Amniotic stem cell (primary cell): ENCODE results near the gene ASL.
"Not testable (repeated sequence)": the region's sequence is repeated elsewhere in the genome, so short reads cannot be mapped to it uniquely, and the experiment has no call there.

Experiments
- DNase-seq: peaks from one replicate; lab custom pipeline; 2025; lab: John Stamatoyannopoulos, UW

ASL gene

GRCh38 chr7:66076462-66077329 lies 1.1 kb downstream of the ASL start:
- DNase-seq: no peak

- DNase-seq: no peak
Observed at GRCh38 chr7:66078067-66078466, 2.4 kb downstream of the ASL start.

GRCh38 chr7:66082083-66082482 lies 6.5 kb downstream of the ASL start:
- no peak for DNase-seq

GRCh38 chr7:66082886-66083415 lies 7.3 kb downstream of the ASL start:
- no peak for DNase-seq

DNA sequence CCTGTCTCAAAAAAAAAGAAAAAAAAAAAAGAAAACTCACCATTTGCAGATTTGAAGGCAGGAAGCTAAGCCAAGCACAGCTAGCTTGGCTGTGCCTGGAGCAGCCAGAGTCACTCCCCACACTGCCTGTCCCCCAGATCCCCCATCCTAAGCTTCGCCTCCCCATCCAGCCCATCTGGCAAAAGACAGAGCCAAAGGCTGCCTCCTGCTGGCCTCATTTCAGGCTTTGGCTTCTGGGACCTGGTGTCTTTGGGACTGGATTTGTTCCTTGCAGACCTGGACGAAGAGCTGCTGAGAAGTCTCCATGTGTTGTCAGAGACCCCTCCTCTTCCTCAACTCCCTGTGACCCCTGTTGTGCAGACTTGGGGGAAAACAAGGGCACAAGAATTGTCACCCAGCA lies 8.1 kb downstream of the ASL start:
- DNase-seq: no peak

DNA sequence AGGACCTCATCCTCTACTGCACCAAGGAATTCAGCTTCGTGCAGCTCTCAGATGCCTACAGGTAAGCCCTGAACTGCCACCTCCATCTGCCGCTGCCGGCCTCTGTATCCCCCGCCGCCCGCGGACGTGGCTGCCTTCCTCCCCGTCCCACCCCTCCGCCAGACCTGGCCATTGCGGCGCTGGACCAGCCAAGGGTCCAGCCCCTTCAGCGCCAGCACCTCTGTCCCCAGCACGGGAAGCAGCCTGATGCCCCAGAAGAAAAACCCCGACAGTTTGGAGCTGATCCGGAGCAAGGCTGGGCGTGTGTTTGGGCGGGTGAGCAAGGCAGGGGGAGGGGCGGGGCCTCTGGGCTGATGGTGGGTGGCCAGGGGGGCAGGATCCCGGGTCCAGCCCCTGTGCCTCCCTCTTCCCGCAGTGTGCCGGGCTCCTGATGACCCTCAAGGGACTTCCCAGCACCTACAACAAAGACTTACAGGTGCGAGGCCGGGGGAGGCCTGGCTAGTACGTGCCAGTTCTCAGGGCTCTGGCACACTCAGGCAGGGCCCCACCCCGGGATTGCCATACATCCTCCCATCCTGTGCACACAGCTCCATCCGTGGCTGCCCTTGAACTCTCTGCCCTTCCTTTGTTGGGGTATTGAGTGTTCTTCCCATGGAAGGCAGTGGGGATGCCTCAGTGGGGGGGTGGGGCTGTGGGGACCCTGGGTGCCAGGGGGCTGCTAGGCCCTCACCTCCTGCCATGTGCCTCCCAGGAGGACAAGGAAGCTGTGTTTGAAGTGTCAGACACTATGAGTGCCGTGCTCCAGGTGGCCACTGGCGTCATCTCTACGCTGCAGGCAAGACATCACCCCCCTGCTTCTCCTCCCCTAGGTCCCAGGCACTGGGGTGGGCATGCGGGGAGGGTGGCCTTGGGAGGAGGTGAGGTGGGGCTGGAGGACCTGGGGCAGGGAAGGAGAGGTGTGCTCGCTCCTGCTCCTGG lies 13.5 kb downstream of the ASL start:
- no peak for DNase-seq

DNA sequence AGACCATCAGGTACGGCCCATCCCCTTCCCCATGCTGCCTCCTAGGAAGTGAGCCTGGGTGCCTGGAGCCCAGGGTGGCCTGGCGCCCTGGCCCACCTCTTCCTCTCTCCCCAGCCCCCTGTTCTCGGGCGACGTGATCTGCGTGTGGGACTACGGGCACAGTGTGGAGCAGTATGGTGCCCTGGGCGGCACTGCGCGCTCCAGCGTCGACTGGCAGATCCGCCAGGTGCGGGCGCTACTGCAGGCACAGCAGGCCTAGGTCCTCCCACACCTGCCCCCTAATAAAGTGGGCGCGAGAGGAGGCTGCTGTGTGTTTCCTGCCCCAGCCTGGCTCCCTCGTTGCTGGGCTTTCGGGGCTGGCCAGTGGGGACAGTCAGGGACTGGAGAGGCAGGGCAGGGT lies 17.0 kb downstream of the ASL start:
- no peak for DNase-seq

- no peak for DNase-seq
Observed at GRCh38 chr7:66095010-66095409, 19.4 kb downstream of the ASL start.

- no peak for DNase-seq
Observed at GRCh38 chr7:66099232-66099550, 23.6 kb downstream of the ASL start.

DNA sequence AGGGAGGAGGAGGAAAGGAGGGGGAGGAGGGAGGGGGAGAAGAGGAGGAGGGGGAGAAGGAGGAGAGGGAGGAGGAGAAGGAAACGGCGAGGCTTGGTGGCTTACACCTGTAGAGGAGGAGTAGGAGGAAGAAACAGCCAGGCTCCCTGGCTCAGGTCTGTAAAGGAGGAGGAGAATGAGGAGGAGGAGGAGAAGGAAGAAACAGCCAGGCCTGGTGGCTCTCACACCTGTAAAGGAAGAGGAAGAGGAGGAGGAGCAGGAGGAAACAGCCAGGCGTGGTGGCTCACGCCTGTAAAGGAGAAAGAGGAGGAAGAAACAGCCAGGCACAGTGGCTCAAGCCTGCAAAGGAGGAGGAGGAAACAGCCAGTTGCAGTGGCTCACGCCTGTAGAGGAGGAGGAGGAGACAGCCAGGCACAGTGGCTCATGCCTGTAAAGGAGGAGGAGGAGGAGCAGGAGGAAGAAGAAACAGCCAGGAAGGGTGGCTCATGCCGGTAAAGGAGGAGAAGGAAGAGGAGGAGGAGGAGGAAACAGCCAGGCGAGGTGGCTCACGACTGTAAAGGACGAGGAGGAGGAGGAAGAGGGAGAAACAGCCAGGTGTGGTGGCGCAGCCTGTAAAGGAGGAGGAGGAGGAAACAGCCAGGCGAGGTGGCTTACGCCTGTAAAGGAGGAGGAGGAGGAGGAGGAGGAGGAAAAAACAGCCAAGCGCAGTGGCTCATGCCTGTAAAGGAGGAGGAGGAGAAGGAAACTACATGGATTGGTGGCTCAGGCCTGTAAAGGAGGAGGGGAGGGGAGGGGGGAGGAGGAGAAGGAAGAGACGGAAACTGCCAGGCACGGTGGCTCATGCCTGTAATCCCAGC lies 24.2 kb downstream of the ASL start:
- peak; percentile 65 for DNase-seq

GRCh38 chr7:66100408-66101050 lies 24.9 kb downstream of the ASL start:
- DNase-seq: no peak

GRCh38 chr7:66102168-66102567 lies 26.5 kb downstream of the ASL start:
- not testable (repeated sequence) for DNase-seq

DNA sequence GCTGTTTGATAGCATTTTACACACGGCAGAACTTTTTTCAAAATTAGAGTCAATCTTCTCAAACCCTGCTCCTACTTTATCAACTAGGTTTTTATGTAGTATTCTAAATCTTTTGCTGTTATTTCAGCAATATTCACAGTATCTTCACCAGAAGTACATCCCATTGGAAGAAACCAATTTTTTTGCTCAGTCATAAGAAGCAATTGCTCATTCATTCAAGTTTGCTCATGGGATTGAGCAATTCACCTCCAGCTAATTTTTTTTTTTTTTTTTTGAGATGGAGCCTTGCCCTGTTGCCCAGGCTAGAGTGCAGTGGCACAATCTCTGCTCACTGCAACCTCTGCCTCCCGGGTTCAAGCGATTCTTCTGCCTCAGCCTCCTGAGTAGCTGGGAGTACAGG lies 28.4 kb downstream of the ASL start:
- not testable (repeated sequence) for DNase-seq

DNA sequence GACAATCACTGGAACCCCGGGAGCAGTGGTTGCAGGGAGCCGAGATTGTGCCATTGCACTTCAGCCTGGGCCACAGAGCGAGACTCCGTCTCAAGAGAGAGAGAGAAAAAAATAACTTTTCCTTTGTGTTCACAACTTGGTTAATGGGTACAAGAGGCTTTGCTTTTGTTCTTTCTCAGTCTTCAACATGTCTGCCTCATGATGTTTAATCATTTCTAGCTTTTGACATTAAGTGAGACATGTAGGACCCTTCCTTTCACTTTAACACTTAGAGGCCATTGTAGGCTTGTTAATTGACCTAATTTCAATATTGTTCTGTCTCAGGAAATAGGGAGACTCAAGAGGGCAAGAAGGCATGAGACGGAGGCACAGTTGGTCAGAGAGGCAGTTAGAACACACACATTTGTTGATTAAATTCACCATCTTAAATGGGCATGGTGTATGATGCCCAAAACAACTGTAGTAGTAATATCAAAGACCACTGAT lies 29.7 kb downstream of the ASL start:
- no peak for DNase-seq

DNA sequence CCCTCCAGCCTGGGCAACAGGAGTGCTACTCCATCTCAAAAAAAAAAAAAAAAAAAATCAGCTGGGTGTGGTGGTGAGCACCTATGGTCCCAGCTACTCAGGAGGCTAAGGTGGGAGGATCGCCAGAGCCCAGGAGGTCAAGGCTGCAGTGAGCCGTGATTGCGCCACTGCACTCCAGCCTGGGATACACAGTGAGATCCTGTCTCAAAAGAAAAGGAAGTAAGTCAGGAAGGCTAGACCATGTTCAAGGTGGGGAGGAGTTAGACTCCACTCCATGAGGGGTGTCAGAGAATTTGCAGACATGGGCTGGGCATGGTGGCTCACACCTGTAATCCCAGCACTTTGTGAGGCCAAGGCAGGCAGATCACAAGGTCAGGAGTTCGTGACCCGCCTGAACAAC lies 32.8 kb downstream of the ASL start:
- not testable (repeated sequence) for DNase-seq

GRCh38 chr7:66110856-66111255 lies 35.2 kb downstream of the ASL start:
- DNase-seq: peak; percentile 58

DNA sequence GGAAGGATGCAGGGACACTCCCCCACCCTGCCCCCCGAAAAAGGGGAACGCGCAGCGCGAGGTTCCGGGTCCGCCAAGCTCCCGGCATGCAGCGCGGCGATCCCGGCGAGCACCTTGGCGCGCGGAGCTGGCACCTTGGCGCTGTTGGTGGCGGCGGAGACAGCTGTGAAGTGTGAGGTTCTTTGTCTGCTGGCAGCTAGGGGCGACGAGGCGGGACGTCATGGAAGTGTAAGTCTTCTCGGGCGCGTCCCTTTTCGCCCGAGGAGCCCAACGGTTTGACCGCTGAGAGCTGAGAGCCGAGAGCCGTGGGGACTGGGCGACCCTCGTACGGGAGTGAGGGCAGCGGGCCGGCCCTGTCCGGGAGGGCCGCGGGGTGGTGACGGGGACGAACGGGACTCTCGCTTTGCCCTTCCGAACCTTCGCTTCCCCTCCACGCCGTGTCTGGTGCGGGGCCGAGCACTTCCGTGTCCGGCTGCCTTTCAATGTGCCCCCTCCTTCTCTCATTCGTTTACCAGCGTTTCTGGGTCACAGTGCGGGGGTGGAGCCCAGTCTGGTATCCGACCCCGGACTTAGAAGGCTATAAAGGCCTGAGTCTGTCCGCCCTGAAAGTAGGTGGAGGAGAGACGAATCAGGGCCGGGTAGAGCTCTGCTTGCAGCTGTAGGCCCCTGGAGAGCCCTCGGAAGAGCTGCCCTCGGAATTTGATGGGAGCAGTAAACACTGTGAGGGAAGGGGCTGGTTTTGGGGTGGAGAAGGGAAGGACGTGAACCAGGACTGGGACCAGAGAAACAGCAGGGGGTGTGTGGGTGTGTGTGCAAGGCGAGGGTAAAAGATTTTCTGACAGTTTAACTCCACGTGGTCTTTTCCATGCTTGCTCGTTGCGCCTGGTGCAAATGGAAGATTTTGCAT lies 39.4 kb downstream of the ASL start, which contains the start of gene CRCP:
TSS of gene CRCP (plus strand) at position 105 of the 907 bp plus-strand sequence. CDS start at position 221, 116 bp downstream.
- DNase-seq: peak; percentile 32

- DNase-seq: not testable (repeated sequence)
Observed at GRCh38 chr7:66116680-66117420, 41.2 kb downstream of the ASL start.

- no peak for DNase-seq
Observed at GRCh38 chr7:66118603-66119002, 43.0 kb downstream of the ASL start.
